Ishikawa (cell line): ENCODE data around the gene SLC25A39.

Source experiments
- CEBPB ChIP-seq: IDR thresholded peaks from 2 replicates; pipeline ENCODE4 v1.6.1; 2012
- CREB1 ChIP-seq: IDR thresholded peaks from 2 replicates; pipeline ENCODE4 v1.6.1; 2012; ENCODE audit warnings: low read depth
- EGR1 ChIP-seq: IDR thresholded peaks from 2 replicates; pipeline ENCODE4 v1.6.1; 2012
- EP300 ChIP-seq: IDR thresholded peaks from 2 replicates; pipeline ENCODE4 v1.6.1; 2012; ENCODE audit warnings: borderline replicate concordance
- FOXM1 ChIP-seq: IDR thresholded peaks from 2 replicates; pipeline ENCODE4 v1.6.1; 2012; ENCODE audit warnings: low read depth, borderline replicate concordance
- NFIC ChIP-seq: IDR thresholded peaks from 2 replicates; pipeline ENCODE4 v1.6.1; 2012
- RAD21 ChIP-seq: IDR thresholded peaks from 2 replicates; pipeline ENCODE4 v1.6.1; 2012; ENCODE audit warnings: low read depth
- REST ChIP-seq: IDR thresholded peaks from 2 replicates; pipeline ENCODE4 v1.6.1; 2012; ENCODE audit warnings: low read depth, mild to moderate bottlenecking
- TAF1 ChIP-seq: IDR thresholded peaks from 2 replicates; pipeline ENCODE4 v1.6.1; 2012; ENCODE audit warnings: low read depth, mild to moderate bottlenecking
- TCF12 ChIP-seq: IDR thresholded peaks from 2 replicates; pipeline ENCODE4 v1.6.1; 2012; ENCODE audit warnings: low read depth
- TEAD4 ChIP-seq: IDR thresholded peaks from 2 replicates; pipeline ENCODE4 v1.6.1; 2012
- USF1 ChIP-seq: IDR thresholded peaks from 2 replicates; pipeline ENCODE4 v1.6.1; 2012
- YY1 ChIP-seq: IDR thresholded peaks from 2 replicates; pipeline ENCODE4 v1.6.1; 2012; ENCODE audit warnings: low read depth
- ZBTB7A ChIP-seq: IDR thresholded peaks from 2 replicates; pipeline ENCODE4 v1.6.1; 2012; ENCODE audit warnings: low read depth
- TF ChIP-seq, protein P1 (sequence below): IDR thresholded peaks from 2 replicates; pipeline ENCODE4 v1.6.1; 2012

SLC25A39 gene

GRCh38 chr17:44354582-44355561, 30.2 kb upstream of the SLC25A39 start:
- no peak for TF ChIP-seq YY1
- TF ChIP-seq TEAD4: no peak
- no peak for TF ChIP-seq CREB1

- no peak for TF ChIP-seq TCF12
- TF ChIP-seq RAD21: no peak
- TF ChIP-seq REST: no peak
- TF ChIP-seq NFIC: no peak
- no peak for TF ChIP-seq CEBPB
- no peak for TF ChIP-seq CREB1
- TF ChIP-seq, protein P1, sequence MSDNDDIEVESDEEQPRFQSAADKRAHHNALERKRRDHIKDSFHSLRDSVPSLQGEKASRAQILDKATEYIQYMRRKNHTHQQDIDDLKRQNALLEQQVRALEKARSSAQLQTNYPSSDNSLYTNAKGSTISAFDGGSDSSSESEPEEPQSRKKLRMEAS: no peak
- TF ChIP-seq EP300: no peak
- TF ChIP-seq USF1: no peak
- TF ChIP-seq EGR1: no peak
- no peak for TF ChIP-seq YY1
- TF ChIP-seq FOXM1: no peak
- no peak for TF ChIP-seq TEAD4
- no peak for TF ChIP-seq ZBTB7A
- no peak for TF ChIP-seq TAF1
Measured at GRCh38 chr17:44353672-44354331, 29.2 kb upstream of the SLC25A39 start.

GRCh38 chr17:44352828-44353671, 28.4 kb upstream of the SLC25A39 start:
- no peak for TF ChIP-seq TAF1
- no peak for TF ChIP-seq FOXM1
- no peak for TF ChIP-seq USF1
- TF ChIP-seq CEBPB: no peak
- TF ChIP-seq, protein P1: no peak
- no peak for TF ChIP-seq EGR1
- no peak for TF ChIP-seq NFIC
- TF ChIP-seq CREB1: no peak

DNA sequence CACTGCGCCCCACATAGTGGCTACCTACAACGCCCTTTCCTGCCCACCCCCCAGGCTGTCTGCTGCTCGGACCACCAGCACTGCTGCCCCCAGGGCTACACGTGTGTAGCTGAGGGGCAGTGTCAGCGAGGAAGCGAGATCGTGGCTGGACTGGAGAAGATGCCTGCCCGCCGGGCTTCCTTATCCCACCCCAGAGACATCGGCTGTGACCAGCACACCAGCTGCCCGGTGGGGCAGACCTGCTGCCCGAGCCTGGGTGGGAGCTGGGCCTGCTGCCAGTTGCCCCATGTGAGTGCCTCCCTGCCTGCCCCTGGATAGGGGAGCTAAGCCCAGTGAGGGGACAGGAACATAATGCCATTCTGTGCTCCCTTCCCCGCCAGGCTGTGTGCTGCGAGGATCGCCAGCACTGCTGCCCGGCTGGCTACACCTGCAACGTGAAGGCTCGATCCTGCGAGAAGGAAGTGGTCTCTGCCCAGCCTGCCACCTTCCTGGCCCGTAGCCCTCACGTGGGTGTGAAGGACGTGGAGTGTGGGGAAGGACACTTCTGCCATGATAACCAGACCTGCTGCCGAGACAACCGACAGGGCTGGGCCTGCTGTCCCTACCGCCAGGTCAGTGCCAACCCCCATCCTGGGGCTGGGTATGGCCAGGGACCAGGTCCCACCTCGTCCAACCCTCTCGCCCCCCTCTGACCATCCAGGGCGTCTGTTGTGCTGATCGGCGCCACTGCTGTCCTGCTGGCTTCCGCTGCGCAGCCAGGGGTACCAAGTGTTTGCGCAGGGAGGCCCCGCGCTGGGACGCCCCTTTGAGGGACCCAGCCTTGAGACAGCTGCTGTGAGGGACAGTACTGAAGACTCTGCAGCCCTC, 27.6 kb upstream of the SLC25A39 start:
- TF ChIP-seq TAF1 (no peak), REST (no peak), NFIC (no peak), CEBPB (no peak), EP300 (no peak), RAD21 (no peak), TCF12 (no peak), ZBTB7A (no peak), TEAD4 (no peak)
- TF ChIP-seq, protein P1: no peak
